ENCODE measurements around the gene PXMP4. TPM values are rescaled to one million over a fixed set of nuclear protein-coding genes. Genes with fewer than 3 reads are reported as not detected.

Gene PXMP4
- total RNA-seq, 1 experiment from 2014 or later: 18.7 TPM

DNA sequence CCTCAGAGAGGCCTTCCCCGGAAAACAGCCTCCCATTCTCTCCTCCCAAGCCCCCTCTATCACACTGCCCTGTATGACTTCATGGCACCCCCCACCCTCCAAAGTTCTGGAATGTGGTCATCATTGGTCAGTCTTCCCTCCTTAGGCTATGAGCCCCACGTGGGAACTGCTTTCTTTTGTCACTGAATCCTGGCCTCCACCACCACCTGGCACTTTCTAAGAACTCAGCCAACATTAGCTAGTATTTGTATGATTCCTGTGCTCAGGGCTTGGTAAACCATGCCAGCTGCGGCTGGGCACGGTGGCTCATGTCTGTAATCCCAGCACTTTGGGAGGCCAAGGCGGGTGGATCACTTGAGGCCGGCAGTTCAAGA, 25.5 kb downstream of the PXMP4 start:
- H3K4me3 Mint-ChIP-seq (ENCODE audit: low read depth, unreplicated experiment): no peak overlapping the region
- TF ChIP-seq, protein P1, sequence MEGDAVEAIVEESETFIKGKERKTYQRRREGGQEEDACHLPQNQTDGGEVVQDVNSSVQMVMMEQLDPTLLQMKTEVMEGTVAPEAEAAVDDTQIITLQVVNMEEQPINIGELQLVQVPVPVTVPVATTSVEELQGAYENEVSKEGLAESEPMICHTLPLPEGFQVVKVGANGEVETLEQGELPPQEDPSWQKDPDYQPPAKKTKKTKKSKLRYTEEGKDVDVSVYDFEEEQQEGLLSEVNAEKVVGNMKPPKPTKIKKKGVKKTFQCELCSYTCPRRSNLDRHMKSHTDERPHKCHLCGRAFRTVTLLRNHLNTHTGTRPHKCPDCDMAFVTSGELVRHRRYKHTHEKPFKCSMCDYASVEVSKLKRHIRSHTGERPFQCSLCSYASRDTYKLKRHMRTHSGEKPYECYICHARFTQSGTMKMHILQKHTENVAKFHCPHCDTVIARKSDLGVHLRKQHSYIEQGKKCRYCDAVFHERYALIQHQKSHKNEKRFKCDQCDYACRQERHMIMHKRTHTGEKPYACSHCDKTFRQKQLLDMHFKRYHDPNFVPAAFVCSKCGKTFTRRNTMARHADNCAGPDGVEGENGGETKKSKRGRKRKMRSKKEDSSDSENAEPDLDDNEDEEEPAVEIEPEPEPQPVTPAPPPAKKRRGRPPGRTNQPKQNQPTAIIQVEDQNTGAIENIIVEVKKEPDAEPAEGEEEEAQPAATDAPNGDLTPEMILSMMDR (IDR thresholded peaks at IDR 0.05; ENCODE audit: unreplicated experiment): no peak
- H3K4me1 Mint-ChIP-seq (ENCODE audit: low read depth, unreplicated experiment): no peaks in the 10 kb centered on the region
- no peaks in the 10 kb centered on the region for H3K36me3 Mint-ChIP-seq (ENCODE audit: insufficient read depth, unreplicated experiment)
- intact Hi-C loops (cut with micrococcal nuclease; ENCODE audit: unreplicated experiment): no loop called here
- no TSS peak for BruUV-seq (replicated peaks)
- no peak for DNase-seq
- H3K9me3 Mint-ChIP-seq (ENCODE audit: low read depth, unreplicated experiment): no peaks in the 10 kb centered on the region
- CTCF ChIA-PET: interaction anchor here (0.6 to 0.7 kb wide), 3 partner anchors 75 to 340 kb away, joined by 3 to 4 read pairs (median 4); no protein-coding TSS in a partner anchor
- H3K27me3 Mint-ChIP-seq (ENCODE audit: unreplicated experiment): no peaks in the 10 kb centered on the region
- H3K27ac Mint-ChIP-seq (ENCODE audit: unreplicated experiment): no peak overlapping the region

DNA sequence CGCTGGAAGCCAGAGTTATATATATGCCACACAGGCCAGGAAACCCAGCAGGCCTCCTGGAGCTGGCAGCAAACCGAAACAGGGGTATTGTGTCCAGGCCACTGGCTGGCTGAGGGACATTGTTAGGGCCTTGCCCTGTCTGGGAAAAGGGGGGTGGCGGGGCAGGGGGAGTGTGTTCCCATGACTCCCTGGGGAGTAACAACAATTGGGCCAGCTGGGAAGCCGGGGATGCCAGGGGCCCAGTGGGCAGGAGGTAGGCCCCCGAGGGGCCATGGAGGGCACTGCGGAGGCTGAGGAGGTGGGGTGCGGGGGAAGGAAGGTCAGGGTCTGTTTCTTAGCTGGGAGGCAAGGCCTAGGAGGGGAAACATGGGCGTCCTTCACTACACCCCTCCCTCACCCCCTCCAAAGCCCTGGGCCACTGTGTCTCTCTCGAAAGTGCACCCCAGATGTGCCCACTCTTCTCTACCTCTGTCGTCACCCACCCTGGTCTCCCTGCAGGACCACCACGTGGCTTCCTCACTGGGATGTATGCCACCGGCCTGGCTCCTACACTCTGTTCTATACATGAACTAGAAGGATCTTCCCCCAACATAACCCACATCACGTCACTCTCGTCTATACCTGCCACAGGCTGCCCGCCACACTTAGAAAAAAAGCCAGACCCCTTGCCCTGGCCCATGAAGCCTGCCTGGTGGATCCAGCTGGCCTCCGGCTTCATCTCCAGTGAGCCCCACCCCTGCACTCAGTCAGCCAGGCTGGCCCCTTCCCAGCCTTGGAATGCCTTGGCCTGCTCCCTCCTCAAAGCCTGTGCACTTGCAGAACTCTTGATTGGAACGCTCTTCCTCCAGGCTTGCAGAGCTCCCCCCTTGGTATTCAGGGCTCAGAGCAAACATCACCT, 26.1 kb downstream of the PXMP4 start:
- CTCF ChIA-PET: interaction anchor here (0.8 kb wide), 1 partner anchor 10 kb away, joined by 3 read pairs; no protein-coding TSS in a partner anchor
- no TSS peak for BruUV-seq (replicated peaks)
- peaks cover under 1% of the 10 kb centered on the region for H3K4me1 Mint-ChIP-seq (ENCODE audit: low read depth, unreplicated experiment)

DNA sequence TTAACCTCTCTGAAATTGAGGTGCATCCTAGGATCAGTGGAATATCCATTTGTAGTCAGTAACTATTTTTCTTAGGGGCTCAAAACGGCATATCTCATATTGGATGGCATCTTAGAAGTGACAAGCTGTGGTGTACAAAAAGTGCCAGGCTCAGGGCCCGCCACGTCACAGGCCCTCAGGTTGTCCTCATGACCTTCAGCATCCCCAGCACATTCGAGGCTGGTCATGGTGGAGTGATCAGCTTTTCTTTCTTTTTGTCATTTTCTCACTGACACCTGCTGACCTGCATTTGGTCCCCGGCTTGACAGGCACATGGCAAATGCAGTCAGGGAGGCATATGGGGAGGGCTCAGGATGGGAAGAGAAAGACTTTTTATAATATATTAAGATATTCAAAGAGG, 26.8 kb downstream of the PXMP4 start:
- Mint-ChIP-seq H3K4me1 (ENCODE audit: low read depth, unreplicated experiment) (peaks cover 7% of the 10 kb centered on the region), H3K27me3 (ENCODE audit: unreplicated experiment) (no peaks in the 10 kb centered on the region), H3K4me3 (ENCODE audit: low read depth, unreplicated experiment) (no peak overlapping the region), H3K36me3 (ENCODE audit: insufficient read depth, unreplicated experiment) (no peaks in the 10 kb centered on the region), H3K27ac (ENCODE audit: unreplicated experiment) (no peak overlapping the region), H3K9me3 (ENCODE audit: low read depth, unreplicated experiment) (no peaks in the 10 kb centered on the region)
- DNase-seq: no peak
- BruUV-seq (replicated peaks): no TSS peak
- intact Hi-C loops (cut with micrococcal nuclease; ENCODE audit: unreplicated experiment): no loop called here
- CTCF ChIA-PET: interaction anchor here (0.8 kb wide), 1 partner anchor 10 kb away, joined by 3 read pairs; no protein-coding TSS in a partner anchor
- TF ChIP-seq, protein P1 (IDR thresholded peaks at IDR 0.05; ENCODE audit: unreplicated experiment): no peak

More for the DNA sequence above, 26.1 kb downstream of the PXMP4 start:
- Mint-ChIP-seq H3K9me3 (ENCODE audit: low read depth, unreplicated experiment) (no peaks in the 10 kb centered on the region), H3K27ac (ENCODE audit: unreplicated experiment) (no peak overlapping the region), H3K4me3 (ENCODE audit: low read depth, unreplicated experiment) (no peak overlapping the region), H3K27me3 (ENCODE audit: unreplicated experiment) (no peaks in the 10 kb centered on the region), H3K36me3 (ENCODE audit: insufficient read depth, unreplicated experiment) (no peaks in the 10 kb centered on the region)
- no peak for DNase-seq
- TF ChIP-seq, protein P1 (IDR thresholded peaks at IDR 0.05; ENCODE audit: unreplicated experiment): no peak
- intact Hi-C loops (cut with micrococcal nuclease; ENCODE audit: unreplicated experiment): no loop called here

DNA sequence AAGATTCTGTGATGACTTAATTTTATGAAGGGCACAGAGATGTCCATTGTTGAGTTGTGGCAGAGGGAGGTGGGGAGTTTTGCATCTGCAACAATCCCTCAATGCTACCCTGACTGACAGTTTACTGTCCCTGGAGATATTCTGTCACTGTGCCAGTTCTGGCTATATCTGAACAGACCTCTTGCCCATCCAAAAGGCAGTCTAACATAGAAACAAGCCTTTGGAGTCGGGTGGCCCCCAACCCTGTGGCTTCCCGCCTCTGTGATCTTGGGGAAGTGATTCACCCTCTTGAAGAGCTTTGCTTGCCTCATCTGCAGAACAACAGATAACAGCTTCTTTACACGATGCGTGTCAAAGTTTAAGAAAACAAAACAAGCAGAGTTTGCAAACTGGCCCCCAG, 30.1 kb downstream of the PXMP4 start:
- no TSS peak for BruUV-seq (replicated peaks)
- DNase-seq: no peak
- CTCF ChIA-PET: interaction anchor here (0.6 kb wide), 1 partner anchor 12 kb away, joined by 3 read pairs; no protein-coding TSS in a partner anchor
- H3K9me3 Mint-ChIP-seq (ENCODE audit: low read depth, unreplicated experiment): no peaks in the 10 kb centered on the region
- H3K4me1 Mint-ChIP-seq (ENCODE audit: low read depth, unreplicated experiment): peaks cover 22% of the 10 kb centered on the region
- peaks cover 26% of the 10 kb centered on the region for H3K36me3 Mint-ChIP-seq (ENCODE audit: insufficient read depth, unreplicated experiment)
- no peak overlapping the region for H3K4me3 Mint-ChIP-seq (ENCODE audit: low read depth, unreplicated experiment)
- intact Hi-C loops (cut with micrococcal nuclease; ENCODE audit: unreplicated experiment): loop anchor here (5.0 kb wide), 1 partner anchor 107 kb away; no protein-coding TSS in a partner anchor
- H3K27me3 Mint-ChIP-seq (ENCODE audit: unreplicated experiment): no peaks in the 10 kb centered on the region
- TF ChIP-seq, protein P1 (IDR thresholded peaks at IDR 0.05; ENCODE audit: unreplicated experiment): no peak
- H3K27ac Mint-ChIP-seq (ENCODE audit: unreplicated experiment): no peak overlapping the region

Measured in Calu3 (cell line).